Suppressor macrophage treated with lipopolysaccharide for 1 hour (primary cell): Measurements from ENCODE around the gene CMKLR1.

ENCODE experiments used
- DNase-seq, 3 donors: peaks; one replicate each; pipeline ENCODE4 v3.0.0-alpha.2; 2020 to 2022

Gene CMKLR1, protein sequence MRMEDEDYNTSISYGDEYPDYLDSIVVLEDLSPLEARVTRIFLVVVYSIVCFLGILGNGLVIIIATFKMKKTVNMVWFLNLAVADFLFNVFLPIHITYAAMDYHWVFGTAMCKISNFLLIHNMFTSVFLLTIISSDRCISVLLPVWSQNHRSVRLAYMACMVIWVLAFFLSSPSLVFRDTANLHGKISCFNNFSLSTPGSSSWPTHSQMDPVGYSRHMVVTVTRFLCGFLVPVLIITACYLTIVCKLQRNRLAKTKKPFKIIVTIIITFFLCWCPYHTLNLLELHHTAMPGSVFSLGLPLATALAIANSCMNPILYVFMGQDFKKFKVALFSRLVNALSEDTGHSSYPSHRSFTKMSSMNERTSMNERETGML

DNA sequence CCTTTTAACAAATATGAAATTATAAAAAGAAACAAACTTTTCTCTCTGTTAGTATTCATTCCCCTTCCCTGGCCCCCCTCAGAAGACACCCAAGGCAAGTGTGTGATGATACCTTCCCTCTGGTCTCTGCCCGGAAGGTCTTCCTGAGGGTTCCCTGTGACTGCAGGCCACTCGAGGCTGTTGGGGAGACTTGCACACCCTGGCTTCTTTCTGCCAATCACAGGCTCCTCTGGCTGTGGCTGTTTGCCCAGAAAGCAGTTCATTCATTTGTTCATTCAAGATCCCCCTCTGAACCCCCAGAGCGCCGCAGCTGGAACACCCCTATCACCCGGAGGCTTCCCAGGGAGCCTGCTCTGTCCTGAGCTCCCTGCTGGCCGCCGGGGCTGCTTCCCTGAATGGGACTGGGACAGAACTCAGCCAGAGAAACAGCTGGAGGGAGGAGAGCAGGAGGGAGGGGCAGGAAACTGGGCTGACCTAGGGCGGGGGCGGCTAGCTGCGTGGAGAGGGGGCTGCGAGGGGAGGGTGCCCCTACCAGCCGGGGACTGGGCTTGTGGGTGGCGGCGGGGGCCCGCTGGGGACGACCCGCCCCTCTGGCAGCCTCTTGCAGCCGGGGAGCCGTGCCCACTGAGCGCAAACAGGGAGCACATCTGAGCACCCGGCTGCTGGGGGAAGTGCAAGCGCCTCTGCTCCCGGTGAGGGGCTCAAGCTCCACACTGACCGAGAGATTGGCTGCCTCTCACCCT is at the start of gene CMKLR1:
Gene CMKLR1 (minus strand): TSS at position 397 of the 743 bp plus-strand sequence. CDS start 45,720 bp downstream, outside the sequence.
- DNase-seq = peak in 2 of 3 donors; percentile 45 to 64

DNA sequence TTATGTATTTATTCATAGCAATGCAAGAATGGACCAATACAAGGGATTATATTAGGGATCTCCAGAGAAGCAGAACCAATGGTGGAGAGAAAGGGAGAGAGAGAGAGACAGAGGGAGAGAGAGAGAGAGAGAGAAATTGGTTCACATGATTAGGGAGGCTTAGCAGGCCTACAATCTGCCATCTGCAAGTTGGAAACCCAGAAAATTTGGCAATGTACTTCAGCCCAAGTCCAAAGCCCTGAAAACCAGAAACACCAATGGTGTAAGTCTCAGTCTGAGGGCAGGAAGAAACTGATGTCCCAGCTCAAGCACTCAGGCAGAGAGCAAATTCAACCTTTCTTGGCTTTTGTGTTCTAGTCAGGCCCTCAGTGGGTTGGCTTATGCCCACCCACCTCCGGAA is 48.7 kb upstream of the CMKLR1 start:
- DNase-seq = no peak

DNA sequence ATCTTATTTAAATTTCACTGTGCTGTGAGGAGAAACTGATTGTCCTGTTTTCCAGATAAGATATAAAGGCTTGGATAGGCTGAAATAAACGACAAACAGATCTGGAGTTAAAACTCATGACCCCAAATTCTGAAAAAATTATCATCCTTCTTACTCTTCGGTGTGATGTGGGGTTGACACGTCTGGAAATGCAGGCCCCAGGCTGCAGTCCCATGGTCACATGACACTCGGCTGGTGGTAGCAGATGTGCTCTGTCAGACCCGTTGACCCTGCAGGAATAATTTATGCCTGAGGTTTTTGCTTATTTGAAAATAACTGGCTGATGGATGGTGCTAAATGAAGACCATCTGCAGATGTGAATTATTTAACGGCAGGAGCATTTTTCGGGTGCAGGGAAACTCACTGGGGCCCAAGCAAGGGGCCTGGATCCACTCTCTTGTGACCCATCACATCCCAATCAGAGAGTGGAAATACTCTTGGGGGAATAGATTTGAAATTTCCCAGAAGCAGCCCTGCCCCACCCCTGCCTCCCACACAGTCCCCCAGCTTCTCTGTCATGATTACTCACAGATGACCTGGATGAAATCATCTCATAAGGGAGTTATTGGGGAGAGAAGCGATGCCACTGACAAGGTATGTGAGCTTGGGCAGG is 47.7 kb upstream of the CMKLR1 start:
- peak; percentile 41 to 48 (median 43) for DNase-seq

DNA sequence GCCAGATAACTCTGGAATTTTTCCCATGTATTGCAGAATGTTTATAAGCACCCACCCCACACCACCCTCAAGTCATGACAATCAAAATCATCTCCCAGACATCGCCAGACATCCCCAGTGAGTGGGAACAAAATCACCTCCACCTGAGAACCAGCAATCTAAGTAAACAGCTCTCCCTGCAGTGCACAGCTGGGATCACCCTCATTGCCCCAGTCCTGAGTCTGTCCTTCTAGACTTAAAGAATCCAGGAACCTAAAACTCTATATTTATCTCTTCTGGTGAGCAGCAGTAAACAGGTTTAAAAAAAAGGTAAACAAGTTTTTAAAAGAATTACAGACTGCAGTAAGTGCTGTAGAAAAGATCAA is 43.3 kb upstream of the CMKLR1 start:
- no peak for DNase-seq

DNA sequence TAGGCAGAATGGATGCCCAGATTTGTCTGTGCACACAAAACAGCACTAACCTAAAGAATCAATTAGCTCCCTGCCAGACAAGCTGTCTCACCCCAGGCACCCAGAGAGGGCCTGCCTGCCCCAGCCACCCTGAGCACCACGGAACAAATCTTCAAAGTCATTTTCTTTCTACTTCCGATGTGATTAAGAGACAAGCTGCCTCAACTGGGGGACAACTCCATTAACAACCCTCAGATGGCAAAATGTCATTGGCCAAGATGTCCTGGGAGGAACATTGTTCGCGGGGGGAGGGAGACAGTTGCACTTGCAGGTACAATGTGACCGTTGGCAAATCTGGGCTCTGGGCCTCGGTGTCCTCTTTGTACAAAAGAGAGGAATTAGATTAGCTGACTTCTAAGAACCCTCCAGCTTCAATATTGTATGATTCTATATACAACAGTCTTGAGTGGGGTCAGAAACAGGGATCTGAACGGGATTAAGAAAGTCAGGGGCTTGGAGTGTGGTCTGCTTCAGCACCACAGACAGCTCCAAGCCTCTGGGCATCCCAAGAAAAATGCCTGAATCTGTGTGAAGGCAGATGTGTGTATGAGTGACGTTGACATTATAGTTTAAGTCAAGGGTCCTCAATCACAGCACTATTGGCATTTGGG is 42.8 kb upstream of the CMKLR1 start:
- DNase-seq = peak in 2 of 3 donors; percentile 46 to 68

DNA sequence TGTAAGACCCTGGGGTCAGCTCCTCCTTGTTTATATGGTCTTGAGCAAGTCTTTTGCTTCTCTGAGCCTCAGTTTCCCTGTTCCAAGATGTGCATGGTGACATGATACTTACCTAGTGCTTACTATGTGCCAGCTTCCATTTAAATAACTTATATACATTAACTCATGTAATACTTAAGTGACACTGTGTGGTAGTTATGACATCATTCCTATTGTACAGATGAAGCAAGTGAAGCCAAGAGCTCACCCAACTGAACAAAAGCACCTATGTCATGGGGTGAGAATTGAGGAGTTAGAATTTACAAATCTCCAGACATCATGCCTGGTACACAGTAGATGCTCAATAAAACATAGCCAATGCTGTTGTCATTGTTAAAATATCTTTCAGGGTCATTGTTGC is 41.3 kb upstream of the CMKLR1 start:
- no peak for DNase-seq

DNA sequence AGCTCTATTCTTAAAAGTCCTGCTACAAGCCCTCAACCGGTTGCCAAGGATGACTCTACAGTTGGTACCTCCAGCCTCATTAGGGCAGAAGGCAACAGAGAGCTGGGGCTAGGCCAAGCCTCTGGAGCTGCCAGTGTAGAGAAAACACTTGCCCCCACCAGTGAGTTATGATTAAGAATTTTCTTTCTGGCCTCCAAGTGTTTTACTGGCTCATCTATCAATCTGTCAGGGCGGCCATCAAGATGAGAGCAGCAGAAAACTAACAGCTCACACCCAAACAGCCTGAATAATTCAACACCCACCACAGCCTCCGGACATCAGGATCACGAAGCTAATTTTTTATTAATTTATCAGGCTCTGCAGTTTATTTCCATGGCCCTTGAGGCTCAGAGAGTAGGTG is 40.7 kb upstream of the CMKLR1 start:
- DNase-seq = no peak

DNA sequence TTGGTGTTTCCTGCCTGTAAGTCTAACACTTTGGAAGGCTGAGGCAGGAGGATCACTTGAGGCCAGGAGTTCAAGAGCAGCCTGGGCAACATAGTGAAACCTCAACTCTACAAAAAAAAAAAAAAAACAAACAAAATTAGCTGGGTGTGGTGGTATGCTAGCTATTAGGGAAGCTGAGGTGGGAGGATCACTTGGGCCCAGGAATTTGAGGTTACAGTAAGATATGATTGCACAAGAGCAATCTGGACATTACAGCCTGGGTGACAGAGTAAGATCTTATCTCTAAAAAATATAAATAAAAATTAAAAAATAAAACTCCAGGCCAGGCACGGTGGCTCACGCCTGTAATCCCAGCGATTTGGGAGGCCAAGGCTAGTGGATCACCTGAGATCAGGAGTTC is 39.8 kb upstream of the CMKLR1 start:
- no peak for DNase-seq

DNA sequence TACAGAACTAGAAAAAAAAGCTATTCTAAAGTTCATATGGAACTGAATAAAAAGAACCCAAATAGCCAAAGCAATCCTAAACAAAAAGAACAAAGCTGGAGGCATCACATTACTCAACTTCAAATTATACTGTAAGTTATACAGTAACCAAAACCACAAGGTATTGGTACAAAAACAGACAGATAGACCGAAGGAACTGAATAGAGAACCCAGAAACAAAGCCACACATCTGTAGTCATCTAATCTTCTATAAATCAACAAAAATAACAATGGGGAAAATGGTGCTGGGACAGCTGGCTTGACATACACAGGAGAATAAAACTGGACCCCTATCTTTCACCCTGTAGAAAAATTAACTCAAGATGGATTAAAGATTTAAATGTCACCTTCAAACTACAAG is 38.1 kb upstream of the CMKLR1 start:
- no peak for DNase-seq

DNA sequence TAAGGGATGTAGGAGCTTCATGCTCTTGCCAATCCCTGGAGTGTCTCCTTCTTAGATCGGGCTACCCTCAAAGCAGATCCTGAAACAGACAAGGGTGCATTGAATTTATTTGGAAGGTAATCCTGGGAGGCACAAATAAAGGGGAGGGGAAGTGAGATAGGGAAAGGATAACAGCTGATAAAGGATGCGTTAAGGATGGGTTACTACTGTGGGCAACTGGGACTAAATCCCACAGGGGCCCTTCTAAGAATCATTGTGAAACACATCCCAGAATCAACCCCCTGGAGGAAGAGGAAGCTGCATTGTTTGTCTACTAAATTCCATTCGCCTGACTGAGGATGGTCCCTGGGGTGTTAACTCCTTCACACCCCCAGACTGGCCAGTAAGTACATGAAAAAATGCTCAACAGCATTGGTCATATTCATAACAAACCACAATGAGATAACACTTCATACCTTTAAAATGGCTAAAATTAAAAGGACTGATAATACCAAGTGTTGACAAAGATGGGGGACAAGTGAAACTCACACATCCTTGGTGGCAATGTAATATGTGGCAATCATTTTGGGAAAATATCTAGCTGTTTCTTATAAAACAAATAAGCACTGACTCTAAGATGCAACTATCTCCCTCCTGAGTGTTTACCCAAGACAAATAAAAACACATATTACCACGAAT is 37.0 kb upstream of the CMKLR1 start:
- no peak for DNase-seq

DNA sequence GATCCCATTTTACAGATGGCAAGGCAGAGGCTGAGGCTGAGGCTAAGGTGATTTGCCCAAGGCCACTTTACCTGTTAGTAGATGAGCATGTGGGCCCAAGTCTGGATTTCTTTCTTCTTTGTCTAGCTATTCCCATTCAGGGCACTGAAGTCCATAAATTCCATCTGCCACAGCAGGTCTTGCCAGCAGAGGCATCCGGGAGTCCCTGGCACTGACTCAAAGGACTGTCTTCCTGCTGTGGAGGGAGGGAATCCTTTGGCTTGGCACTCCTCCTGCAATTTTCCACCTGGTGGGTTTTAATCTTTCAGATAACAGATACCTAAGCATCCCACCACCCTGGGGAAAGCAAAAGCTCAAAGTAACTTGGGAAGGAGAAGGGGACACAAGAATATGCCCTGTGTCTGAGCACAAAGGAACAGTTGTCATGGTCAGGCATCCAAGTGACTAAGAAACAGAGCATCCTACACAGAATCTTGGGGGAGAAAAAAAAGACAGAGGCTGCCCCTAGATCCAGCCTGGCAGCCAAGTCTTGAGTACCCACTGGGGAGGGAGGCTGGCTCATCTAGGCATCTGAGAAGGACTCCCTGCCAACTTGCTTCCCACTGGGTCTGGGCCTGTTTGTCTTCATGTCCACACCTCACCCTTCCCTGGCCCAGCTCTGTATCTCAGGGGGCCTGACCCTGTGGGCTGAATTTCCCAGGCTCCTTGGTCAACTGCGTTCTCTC is 35.6 kb upstream of the CMKLR1 start:
- DNase-seq = no peak

DNA sequence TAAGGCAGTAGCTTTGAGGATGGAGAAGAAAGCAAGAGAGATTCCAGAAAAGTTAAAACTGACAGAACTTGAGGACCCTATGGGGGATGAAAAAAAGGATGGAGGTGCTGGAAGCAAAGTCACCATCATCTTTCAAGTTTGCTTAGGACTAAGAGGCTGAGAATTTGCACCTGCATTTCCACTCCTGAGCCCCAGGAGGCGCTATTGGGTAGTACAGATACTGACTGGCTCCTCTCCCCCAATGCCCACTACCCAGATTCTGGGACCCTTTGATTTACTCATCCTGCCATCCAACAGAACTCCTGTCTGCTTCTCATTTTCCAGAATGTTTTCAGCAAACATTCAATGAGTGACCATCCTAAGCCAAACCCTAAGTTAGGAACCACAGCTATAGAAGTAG is 34.0 kb upstream of the CMKLR1 start:
- DNase-seq = no peak

DNA sequence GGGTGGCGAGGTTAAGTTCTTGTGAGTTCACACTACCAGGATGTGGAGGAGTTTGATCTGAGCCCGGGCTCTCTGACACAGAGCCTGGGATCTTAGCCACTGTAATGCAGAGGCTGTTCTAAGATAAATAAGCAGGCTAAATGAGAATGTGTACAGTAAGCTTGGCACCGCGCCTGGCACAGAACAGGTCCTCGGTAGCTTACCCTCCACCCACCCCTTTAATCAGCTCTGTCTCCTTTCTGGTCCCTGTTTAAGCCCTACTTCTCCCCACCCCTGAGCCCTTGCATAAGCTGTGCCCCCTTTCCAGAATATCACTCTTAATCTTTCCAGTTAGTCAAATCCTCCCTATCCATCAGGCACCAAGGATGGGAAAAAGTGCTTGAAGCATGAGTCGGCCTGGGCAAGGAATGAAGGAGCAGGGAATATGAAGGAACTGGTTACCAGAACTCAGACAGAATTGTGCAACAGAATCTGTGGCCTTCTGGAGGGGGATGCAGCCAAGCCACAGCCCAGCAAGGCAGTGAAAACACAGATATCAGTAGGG is 32.8 kb upstream of the CMKLR1 start:
- no peak for DNase-seq

DNA sequence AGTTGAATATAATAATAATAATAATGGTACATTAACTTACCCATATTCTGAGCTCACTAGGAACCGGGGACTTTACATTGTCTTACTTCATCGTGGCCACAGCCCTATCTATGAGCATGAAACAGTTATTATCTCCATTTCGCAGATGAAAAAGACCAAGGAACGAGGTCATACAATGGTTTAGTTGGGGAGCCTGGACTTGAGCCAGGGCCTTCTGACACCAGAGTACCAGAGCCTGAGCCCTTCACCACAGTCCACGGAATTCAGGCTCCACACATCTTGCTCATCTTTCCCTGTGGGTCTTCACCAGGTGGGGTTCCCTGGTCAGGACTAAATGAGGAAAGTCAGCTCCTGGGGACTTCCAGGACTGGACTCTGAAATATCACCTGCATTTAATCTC is 31.3 kb upstream of the CMKLR1 start:
- no peak for DNase-seq

DNA sequence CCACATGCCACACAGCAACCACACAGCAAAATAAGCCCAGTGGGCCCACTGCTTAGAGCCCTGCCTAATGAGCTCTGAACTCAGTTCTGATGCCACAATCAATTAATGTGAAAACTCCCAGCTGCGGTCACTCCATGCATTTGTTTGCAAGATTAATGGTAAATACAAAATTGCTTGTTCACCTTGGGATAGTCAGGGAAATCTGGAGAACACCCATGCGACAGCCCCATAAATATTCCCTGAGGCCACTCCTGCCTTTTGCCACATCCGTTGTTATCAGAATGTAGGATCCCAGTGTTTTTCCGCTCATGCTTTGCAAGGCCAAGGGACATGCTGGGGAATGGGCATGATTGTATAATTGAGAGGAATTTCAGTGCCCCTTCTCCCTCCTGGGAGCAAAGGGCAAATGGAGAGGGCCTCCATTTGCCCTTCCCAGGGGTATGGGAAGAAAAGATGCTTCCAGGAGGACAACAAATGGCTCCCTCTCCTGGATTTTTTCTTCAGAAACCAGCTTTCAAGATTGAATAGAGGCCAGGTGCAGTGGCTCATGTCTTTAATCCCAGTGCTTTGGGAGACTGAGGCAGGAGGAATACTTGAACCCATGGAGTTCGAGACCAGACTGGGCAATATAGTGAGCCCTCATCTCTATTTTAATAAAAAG is 30.8 kb upstream of the CMKLR1 start:
- DNase-seq = no peak

DNA sequence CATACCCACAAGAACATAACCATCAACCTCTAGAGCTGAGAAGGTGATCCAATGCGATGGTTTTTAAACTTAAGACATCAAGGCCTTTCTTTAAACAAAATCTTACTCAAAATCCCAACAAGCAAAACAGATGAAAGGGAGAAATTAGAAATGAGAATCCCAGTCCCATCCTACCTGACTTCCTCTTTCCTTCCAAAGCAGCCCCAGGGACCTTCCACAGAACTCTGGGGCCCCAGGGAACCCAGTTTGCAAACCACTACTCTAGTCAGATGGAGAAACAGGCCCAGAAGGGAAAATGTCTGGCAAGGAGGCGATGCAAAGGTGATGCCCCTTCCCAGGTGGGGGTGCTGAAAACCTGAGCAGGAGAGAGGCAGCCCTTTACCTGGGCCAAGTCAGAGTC is 29.0 kb upstream of the CMKLR1 start:
- DNase-seq = peak in 1 of 3 donors; percentile 46

DNA sequence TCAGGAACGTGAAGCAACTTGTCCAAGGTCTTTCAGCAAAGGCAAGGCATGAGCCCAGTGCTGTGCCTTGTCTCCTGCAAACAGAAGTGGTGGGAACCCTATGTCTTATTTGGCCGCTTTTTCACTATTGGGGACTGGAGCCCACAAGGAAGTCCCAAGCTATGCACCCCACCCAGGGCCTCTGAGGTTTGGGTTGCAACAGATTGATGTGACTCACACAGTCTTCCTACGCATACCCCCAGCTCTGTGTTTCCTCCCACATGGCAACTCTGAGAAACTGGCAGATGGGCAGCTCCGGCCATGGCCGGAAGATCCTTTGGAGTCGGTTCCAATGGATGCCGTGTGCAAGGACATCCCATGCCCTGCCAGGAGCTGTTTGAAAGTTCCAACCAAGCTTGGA is 28.3 kb upstream of the CMKLR1 start:
- DNase-seq = peak; percentile 89 to 94 (median 93)

DNA sequence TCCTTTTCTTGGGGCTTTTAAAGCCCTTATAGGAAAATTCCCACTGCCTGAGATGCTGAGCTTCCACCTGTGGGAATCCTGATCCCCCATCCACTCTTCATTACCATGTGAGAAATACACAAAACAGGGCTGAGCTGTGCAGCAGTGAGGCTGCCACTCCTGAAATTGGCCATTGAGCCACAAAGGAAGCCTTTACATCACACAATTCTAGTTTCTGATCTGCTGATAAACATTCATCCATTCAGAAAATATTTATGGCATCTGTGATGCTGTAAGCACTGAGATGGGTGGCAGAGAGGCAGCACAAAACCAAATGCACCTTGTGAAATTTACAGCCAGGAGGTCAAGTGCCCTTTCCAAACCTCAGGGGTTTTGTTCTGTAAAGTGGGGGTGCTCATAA is 26.2 kb upstream of the CMKLR1 start:
- no peak for DNase-seq

DNA sequence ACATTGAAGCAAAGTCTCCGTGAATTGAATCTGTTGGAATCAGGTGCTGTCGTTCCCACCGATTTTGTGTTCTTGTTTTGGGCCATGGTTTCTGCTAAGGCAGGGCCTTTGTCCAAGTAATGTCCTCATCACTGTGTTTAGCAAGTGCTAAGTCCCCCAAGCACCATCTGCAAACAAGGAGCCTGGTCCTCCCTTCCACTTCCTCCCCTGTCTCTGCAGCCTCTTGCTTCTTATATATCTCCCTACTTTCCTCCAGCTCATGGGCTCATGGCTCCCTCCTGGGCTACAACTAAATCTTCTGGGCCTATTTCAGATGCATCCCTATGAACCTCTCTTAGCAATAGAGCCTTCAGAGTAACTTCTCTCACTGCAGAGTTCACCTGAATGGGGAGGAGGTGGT is 25.8 kb upstream of the CMKLR1 start:
- no peak for DNase-seq

DNA sequence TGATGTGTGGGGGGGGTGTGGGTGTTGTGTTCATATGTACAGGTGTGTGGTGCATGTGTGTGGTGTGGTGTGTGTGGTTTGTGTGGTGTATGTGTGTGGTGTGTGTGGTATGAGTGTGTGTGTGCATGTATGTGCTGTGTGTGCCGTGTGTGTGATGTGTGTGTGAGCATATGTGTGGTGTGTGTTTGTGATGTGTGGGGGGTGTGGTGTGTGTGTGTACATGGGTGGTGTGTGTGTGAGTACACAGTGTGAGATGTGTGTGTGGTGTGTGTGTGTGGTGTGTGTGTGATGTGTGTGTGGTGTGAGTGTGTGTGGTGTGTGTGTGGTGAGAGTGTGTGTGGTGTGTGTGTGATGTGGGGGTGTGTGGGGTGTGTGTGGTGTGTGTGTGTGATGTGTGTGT is 24.5 kb upstream of the CMKLR1 start:
- DNase-seq = no peak

DNA sequence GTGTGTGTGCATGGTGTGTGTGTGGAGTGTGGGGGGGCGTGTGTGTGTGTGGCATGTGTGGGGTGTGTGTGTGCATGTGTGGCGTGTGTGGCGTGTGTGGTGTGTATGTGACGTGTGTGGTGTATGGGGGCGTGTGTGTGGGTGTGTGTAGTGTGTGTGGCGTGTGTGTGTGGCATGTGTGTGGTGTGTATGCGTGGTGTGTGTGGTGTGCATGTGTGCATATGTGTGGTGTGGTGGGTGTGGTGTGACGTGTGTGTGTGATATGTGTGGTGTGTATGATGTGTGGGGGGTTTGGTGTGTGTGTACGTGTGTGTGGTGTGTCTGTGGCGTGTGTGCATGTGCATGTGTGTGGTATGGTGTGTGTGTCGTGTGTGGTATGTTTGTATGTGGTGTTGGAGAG is 24.1 kb upstream of the CMKLR1 start:
- no peak for DNase-seq
